ENCODE results near the gene ELMO1. TPM values are rescaled to one million over a fixed set of nuclear protein-coding genes. Genes with fewer than 3 reads are reported as not detected.

ELMO1 gene
- total RNA-seq, 1 experiment from 2014 or later = 7.8 TPM

DNA sequence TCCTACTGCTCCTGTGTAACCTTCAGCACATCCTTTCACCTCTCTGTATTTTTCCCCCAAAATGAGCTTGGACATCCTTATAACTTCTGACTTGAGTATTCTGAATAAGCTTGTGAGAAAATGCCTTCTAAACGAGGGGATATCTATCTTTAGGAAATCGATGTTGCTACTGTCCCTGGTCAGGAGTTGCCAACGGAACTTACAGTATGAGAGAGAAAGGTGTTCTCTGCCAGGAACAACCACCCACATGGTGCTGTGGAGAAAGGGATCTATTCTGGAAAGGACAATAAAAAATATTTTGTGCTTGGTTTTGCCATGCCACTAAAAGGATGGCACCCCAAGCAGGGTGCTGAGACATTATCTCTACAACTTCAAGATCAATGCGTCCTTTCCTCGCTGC, 537.8 kb downstream of the ELMO1 start:
- no peak overlapping the region for H3K14ac ChIP-seq (ENCODE audit: insufficient read depth, low read length)
- H2BK120ac ChIP-seq (ENCODE audit: low read depth, low read length, poor library complexity, severe bottlenecking) = no peak overlapping the region
- no peaks in the 10 kb centered on the region for H4K20me1 ChIP-seq (ENCODE audit: control insufficient read depth, insufficient read depth, insufficient read length)
- H2AFZ ChIP-seq (ENCODE audit: low read length) = no peak overlapping the region
- H3K18ac ChIP-seq (ENCODE audit: insufficient read length, low read depth, low read length) = no peak overlapping the region
- no peak overlapping the region for H3K27ac ChIP-seq (ENCODE audit: insufficient read length, low read depth, low read length)
- H3K4ac ChIP-seq (ENCODE audit: low read depth, low read length) = no peak overlapping the region
- no peak overlapping the region for H3K27ac Mint-ChIP-seq
- no peak overlapping the region for H2BK5ac ChIP-seq (ENCODE audit: insufficient read length, low read length)
- TF ChIP-seq, protein P1, sequence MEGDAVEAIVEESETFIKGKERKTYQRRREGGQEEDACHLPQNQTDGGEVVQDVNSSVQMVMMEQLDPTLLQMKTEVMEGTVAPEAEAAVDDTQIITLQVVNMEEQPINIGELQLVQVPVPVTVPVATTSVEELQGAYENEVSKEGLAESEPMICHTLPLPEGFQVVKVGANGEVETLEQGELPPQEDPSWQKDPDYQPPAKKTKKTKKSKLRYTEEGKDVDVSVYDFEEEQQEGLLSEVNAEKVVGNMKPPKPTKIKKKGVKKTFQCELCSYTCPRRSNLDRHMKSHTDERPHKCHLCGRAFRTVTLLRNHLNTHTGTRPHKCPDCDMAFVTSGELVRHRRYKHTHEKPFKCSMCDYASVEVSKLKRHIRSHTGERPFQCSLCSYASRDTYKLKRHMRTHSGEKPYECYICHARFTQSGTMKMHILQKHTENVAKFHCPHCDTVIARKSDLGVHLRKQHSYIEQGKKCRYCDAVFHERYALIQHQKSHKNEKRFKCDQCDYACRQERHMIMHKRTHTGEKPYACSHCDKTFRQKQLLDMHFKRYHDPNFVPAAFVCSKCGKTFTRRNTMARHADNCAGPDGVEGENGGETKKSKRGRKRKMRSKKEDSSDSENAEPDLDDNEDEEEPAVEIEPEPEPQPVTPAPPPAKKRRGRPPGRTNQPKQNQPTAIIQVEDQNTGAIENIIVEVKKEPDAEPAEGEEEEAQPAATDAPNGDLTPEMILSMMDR (conservative IDR thresholded peaks at IDR 0.05) = no peak
- H3K79me2 ChIP-seq (ENCODE audit: insufficient read depth, low read length) = no peaks in the 10 kb centered on the region
- H3K4me1 Mint-ChIP-seq = no peaks in the 10 kb centered on the region
- no peak overlapping the region for H2AK5ac ChIP-seq (ENCODE audit: insufficient read length, low read length)
- H2BK20ac ChIP-seq (ENCODE audit: low read depth, low read length, poor library complexity, severe bottlenecking) = no peak overlapping the region
- no peak overlapping the region for H3K4me3 Mint-ChIP-seq
- no peak overlapping the region for H2BK15ac ChIP-seq (ENCODE audit: low read depth, low read length)
- H3T11ph ChIP-seq (ENCODE audit: low read length) = no peak overlapping the region
- H3K36me3 Mint-ChIP-seq (ENCODE audit: insufficient read depth in 1 of 3, low read depth in 3 of 3) = no peaks in the 10 kb centered on the region
- no peaks in the 10 kb centered on the region for H3K9me3 Mint-ChIP-seq
- H3K27me3 ChIP-seq (ENCODE audit: insufficient read depth, low read length) = no peaks in the 10 kb centered on the region
- H3K9ac ChIP-seq (ENCODE audit: extremely low read depth, insufficient read length, low read length) = no peak overlapping the region
- no peak overlapping the region for H3K23ac ChIP-seq (ENCODE audit: insufficient read length, low read depth, low read length)
- H4K8ac ChIP-seq (replicated peaks; ENCODE audit: insufficient read length, low read depth, low read length) = no peak overlapping the region
- no peaks in the 10 kb centered on the region for H3K23me2 ChIP-seq (ENCODE audit: insufficient read length, low read depth, low read length, poor library complexity, severe bottlenecking)
- H4K91ac ChIP-seq (ENCODE audit: insufficient read length, low read depth, low read length) = no peak overlapping the region
- no peak overlapping the region for H3K56ac ChIP-seq (ENCODE audit: insufficient read length, low read depth, low read length)
- H2BK12ac ChIP-seq (ENCODE audit: insufficient read length, low read depth, low read length) = no peak overlapping the region
- no peaks in the 10 kb centered on the region for H3K79me1 ChIP-seq (ENCODE audit: insufficient read depth, low read depth, low read length, poor library complexity, severe bottlenecking)
- no peaks in the 10 kb centered on the region for H3K4me1 ChIP-seq (ENCODE audit: insufficient read depth, low read length)
- no peak overlapping the region for H4K5ac ChIP-seq (ENCODE audit: insufficient read length, low read depth, low read length)
- no peak overlapping the region for H3K4me2 ChIP-seq (ENCODE audit: insufficient read depth, insufficient read length, low read length)
- DNase-seq = no peak
- WGBS (ENCODE audit: extremely low coverage, insufficient read length, low lambda C conversion rate) = no CpG with 5 or more reads among the region's 5 CpGs
- H3K27me3 Mint-ChIP-seq (ENCODE audit: low read depth) = no peaks in the 10 kb centered on the region
- H3K9me3 ChIP-seq (ENCODE audit: control insufficient read depth, low read depth, low read length) = no peaks in the 10 kb centered on the region
